ENCODE data around the gene CACNA2D3.

Gene CACNA2D3

DNA sequence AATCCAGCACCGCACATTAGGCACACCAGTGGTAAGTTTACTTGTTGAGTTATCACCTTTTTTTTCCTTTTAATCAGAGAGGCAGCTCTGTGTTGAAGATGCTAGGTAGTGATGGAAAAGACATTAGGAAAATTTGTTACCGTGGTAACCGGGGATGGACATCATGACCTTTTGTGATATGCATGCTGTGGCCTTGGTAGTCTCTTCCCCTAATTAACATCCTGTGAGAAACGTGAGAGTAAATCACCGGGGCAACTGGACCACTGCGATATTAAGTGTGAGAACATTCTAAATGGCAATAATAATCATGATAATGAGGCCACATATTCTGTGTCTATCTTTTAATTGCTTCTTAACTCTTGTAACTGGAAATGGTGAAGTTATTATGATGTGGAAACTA, 362.0 kb downstream of the CACNA2D3 start:
- no peak for DNase-seq
- TF ChIP-seq GATA1 (IDR thresholded peaks at IDR 0.05; ENCODE audit: low read depth, low read length), result no peak
- no peak for TF ChIP-seq POLR2A (IDR thresholded peaks at IDR 0.05; ENCODE audit: low read length)

DNA sequence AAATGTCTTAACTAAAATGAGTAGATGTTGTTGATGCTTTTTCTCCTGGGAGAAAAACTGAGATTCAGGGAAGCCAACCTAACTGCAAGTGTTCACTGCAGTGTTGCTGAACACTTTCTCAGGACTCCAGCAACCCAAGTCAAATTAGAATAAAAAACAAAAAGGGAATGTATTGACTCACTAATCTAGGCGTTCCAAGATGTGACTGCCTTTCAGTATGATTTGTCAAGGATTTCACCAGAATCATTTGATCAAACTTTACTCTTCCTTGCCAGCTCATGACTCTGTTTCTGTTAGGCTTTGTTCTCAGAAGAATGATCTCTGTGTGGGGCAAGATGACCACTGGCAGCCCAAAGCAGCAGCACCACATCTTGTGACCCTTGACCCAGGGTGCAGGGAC, 364.0 kb downstream of the CACNA2D3 start:
- no peak for DNase-seq
- TF ChIP-seq POLR2A (IDR thresholded peaks at IDR 0.05; ENCODE audit: low read length), result no peak
- no peak for TF ChIP-seq GATA1 (IDR thresholded peaks at IDR 0.05; ENCODE audit: low read depth, low read length)

GRCh38 chr3:54488297-54488696, 365.9 kb downstream of the CACNA2D3 start:
- TF ChIP-seq POLR2A (IDR thresholded peaks at IDR 0.05; ENCODE audit: low read length) (no peak), GATA1 (IDR thresholded peaks at IDR 0.05; ENCODE audit: low read depth, low read length) (no peak)
- no peak for DNase-seq

DNA sequence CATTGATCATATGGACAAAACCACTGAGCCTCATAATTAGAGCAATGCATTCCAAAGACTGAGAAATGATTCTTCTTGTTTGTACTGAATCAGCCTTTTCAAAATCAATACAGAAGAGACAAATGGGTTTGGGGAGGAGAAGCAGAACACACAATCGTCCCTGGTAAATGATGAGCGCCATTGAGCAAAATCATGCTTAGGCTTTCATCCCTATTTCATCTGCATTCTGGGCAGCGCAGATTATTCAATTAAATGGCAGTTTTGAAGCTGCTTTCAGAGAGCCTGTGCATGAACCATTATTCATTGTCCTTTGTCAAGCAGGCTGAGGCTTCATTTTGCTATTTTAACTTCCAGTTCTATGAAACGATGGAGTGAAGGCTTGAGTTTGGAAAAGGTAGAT, 371.9 kb downstream of the CACNA2D3 start:
- no peak for TF ChIP-seq GATA1 (IDR thresholded peaks at IDR 0.05; ENCODE audit: low read depth, low read length)
- no peak for TF ChIP-seq POLR2A (IDR thresholded peaks at IDR 0.05; ENCODE audit: low read length)
- no peak for DNase-seq

DNA sequence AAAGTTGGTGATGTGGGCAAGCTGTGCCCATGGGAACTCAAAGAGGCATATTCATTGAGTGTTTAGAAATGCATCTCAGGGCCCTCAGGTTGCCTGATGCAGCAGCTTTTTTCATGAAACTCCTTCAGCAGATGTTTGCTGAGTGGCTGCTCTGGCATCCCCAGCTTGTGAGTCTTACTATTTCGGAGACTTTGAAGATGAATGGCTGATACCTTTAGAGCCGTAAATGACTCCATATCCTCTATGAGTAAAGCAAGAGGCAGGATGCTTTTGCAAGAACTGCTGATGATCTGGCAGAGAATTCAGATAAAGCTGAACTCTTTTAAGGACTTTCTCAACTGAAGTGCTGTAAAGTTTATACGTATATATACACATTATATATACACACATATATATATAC, 384.3 kb downstream of the CACNA2D3 start:
- no peak for TF ChIP-seq POLR2A (IDR thresholded peaks at IDR 0.05; ENCODE audit: low read length)
- no peak for TF ChIP-seq GATA1 (IDR thresholded peaks at IDR 0.05; ENCODE audit: low read depth, low read length)
- DNase-seq, result no peak

- DNase-seq, result no peak
- TF ChIP-seq GATA1 (IDR thresholded peaks at IDR 0.05; ENCODE audit: low read depth, low read length), result no peak
- no peak for TF ChIP-seq POLR2A (IDR thresholded peaks at IDR 0.05; ENCODE audit: low read length)
These were observed 385.6 kb downstream of the CACNA2D3 start for GRCh38 chr3:54507876-54508460.

DNA sequence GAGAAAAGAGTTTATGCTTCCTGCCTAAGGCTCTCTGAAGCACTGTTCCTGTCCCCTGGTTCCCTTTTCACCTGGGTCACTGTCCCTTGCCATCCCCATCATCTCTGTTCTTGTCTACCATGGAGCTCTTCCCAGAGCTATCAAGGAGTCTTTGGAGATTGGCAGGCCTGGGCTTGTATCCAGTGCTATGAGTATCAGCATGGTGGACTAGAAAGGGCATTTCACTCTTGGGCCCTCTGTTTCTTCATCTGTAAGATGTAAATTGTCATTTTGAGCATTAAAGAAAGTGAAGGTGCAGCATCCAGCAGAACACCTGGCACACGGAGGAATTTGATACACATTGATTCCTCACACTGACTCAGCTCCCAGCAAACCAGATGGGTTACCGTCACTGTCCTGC, 388.2 kb downstream of the CACNA2D3 start:
- TF ChIP-seq GATA1 (IDR thresholded peaks at IDR 0.05; ENCODE audit: low read depth, low read length) (no peak), POLR2A (IDR thresholded peaks at IDR 0.05; ENCODE audit: low read length) (no peak)
- no peak for DNase-seq

GRCh38 chr3:54511766-54512365, 389.5 kb downstream of the CACNA2D3 start:
- no peak for TF ChIP-seq POLR2A (IDR thresholded peaks at IDR 0.05; ENCODE audit: low read length)
- no peak for TF ChIP-seq GATA1 (IDR thresholded peaks at IDR 0.05; ENCODE audit: low read depth, low read length)
- no peak for DNase-seq

GRCh38 chr3:54514006-54514405, 391.7 kb downstream of the CACNA2D3 start:
- DNase-seq, result no peak
- no peak for TF ChIP-seq GATA1 (IDR thresholded peaks at IDR 0.05; ENCODE audit: low read depth, low read length)

- no peak for DNase-seq
- TF ChIP-seq POLR2A (IDR thresholded peaks at IDR 0.05; ENCODE audit: low read length) (no peak), GATA1 (IDR thresholded peaks at IDR 0.05; ENCODE audit: low read depth, low read length) (no peak)
These were observed 392.1 kb downstream of the CACNA2D3 start for GRCh38 chr3:54514416-54514815.

DNA sequence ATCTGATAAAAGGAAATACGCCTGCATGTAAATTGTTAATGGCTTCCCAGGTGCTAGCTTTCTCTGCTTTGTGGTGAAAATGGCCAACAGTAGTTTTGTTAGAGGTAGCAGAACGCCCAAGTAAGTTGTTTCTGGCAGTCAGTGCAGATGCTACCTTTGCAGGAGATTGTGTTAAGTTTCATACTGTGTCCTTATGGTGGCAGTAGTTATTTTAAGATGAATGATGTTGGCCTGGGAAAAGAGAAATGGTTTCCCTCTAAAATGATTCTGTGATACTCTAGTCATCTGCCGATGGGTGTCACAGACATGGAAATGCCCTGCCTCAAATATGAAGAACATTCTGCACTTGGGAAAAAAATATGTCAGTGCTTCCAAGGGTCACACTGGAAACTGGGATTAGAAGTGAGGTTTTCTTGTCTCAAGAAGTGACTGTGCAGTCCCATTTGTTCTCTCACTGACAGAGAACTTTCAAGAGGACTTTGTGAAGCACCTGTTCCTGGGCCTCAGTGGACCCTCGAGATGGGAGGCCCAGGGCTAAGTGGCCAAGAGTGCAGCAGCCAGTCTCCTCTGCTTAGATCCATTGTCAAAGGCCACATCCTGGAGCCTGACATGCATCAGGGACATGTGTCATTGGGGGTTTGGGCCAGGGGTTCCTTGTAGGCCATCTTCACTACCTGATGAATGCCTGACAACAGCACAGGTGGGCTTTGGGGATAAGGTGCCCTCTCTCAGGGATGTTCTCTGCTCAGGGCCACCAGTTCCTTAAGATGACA, 393.3 kb downstream of the CACNA2D3 start:
- TF ChIP-seq GATA1 (IDR thresholded peaks at IDR 0.05; ENCODE audit: low read depth, low read length) (no peak), POLR2A (IDR thresholded peaks at IDR 0.05; ENCODE audit: low read length) (no peak)
- no peak for DNase-seq

DNA sequence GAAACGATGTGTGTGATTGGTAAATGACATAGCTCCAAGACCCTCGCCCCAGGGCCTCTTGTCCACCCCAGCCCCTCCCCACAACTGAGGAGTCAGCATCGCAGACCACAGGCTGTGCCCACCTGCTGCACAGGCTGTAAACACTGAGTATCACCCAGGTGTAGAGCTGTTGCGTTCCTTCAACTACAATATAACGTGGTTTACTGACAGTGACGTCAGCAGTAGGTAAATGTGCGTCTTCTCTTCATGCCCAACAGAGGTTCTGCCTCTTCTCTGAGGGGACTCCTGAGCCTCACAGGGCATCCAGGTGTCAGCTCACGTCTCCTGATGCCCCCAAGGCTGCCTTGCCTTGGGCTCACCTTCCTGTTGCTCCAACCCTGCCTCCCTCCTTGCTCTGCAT, 395.1 kb downstream of the CACNA2D3 start:
- TF ChIP-seq GATA1 (IDR thresholded peaks at IDR 0.05; ENCODE audit: low read depth, low read length) (no peak), POLR2A (IDR thresholded peaks at IDR 0.05; ENCODE audit: low read length) (no peak)
- no peak for DNase-seq

DNA sequence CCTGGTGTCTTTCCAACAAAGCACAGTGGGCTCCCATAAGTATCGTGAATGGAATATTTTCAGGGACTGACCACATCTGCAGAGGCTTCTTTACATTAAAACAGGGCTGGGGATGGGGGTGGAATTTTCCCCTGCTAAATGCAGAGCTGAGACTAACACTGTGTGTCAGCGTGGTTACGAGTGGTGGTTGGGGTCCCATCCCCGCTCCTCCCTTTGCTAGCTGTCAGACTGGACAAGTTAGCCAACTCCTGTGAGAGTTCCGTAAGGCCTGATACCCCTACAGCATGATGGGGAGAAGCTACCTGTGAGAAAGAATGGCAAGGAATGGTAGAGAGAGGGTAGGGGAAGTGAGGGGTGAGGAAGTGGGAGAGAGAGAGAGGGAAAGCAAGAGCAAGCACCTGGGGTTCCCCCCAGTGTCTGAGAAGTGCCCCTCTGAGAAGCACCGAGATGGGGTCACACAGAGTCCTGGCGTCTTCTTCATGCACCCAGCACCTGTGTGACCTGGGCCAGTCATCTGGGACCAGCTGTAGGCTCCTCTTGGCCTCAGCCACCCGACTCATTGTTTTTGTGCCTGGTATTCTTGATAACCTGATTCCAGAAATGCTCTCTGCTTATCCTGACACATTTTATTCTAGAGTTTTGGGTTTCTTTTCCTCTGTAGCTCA, 395.8 kb downstream of the CACNA2D3 start:
- no peak for DNase-seq
- TF ChIP-seq GATA1 (IDR thresholded peaks at IDR 0.05; ENCODE audit: low read depth, low read length), result no peak
- TF ChIP-seq POLR2A (IDR thresholded peaks at IDR 0.05; ENCODE audit: low read length), result no peak

GRCh38 chr3:54519493-54519892, 397.1 kb downstream of the CACNA2D3 start:
- DNase-seq, result no peak
- TF ChIP-seq POLR2A (IDR thresholded peaks at IDR 0.05; ENCODE audit: low read length) (no peak), GATA1 (IDR thresholded peaks at IDR 0.05; ENCODE audit: low read depth, low read length) (no peak)
